A549 treated with GW870086 at 1 μM for 4 hours (cell line): ENCODE data around the gene CREB5. TPM values are rescaled to one million over a fixed set of nuclear protein-coding genes. Genes with fewer than 3 reads are reported as not detected.

Experiments used
- total RNA-seq: library from RNA; stranded (reverse); fragments of 200-300 nt; extraction: Qiagen RNA extraction; gene quantifications from 5 replicates; pipeline ENCODE4 v1.2.3, GENCODE V29; 2022; ENCODE audit warnings: low read depth

CREB5 gene
- 3.2 to 5.5 TPM (median 4.9 TPM) in 5 replicates for total RNA-seq

GRCh38 chr7:28411876-28412662, at the start of gene CREB5:
CREB5 (plus strand) TSS chr7:28412518; CDS start chr7:28412915, 397 bp downstream.

Other genes with a start within 250 kb of the CREB5 start
- gene JAZF1, start 231.7 kb upstream of the CREB5 start, total RNA-seq: 3.7 to 6.2 TPM (median 5.8 TPM) in 5 replicates